GM18499 (cell line): ENCODE data around the gene ZNF514.
"Not testable (repeated sequence)": the region's sequence is repeated elsewhere in the genome, so short reads cannot be mapped to it uniquely, and the experiment has no call there.

Source experiments
- ATAC-seq: cut with Tn5 transposase; IDR thresholded peaks from one replicate; pipeline ENCODE4 v1.9.1; 2021; ENCODE audit warnings: moderate number of reproducible peaks; ENCODE audit not compliant: insufficient read depth, unreplicated experiment

Gene ZNF514

GRCh38 chr2:95143838-95144237, 15.8 kb downstream of the ZNF514 start:
- ATAC-seq, result no peak

GRCh38 chr2:95138702-95139101, 20.9 kb downstream of the ZNF514 start:
- no peak for ATAC-seq

- ATAC-seq, result no peak
Measured at GRCh38 chr2:95122197-95122551, 37.5 kb downstream of the ZNF514 start.

GRCh38 chr2:95121407-95122196, 38.0 kb downstream of the ZNF514 start, which contains the start of gene MRPS5:
Gene MRPS5, minus strand, starts transcription at chr2:95121808. Its CDS starts 17 bp downstream, at chr2:95121791.
- ATAC-seq, result peak; percentile 87

- no peak for ATAC-seq
Measured at GRCh38 chr2:95121093-95121406, 38.6 kb downstream of the ZNF514 start.

- peak; percentile 84 for ATAC-seq
Measured at GRCh38 chr2:95115418-95115817, 44.2 kb downstream of the ZNF514 start.

- ATAC-seq, result no peak
Measured at GRCh38 chr2:95113464-95113863, 46.2 kb downstream of the ZNF514 start.

GRCh38 chr2:95110395-95110794, 49.3 kb downstream of the ZNF514 start:
- ATAC-seq, result no peak

- no peak for ATAC-seq
Measured at GRCh38 chr2:95109260-95109659, 50.4 kb downstream of the ZNF514 start.

- ATAC-seq, result no peak
Measured at GRCh38 chr2:95106081-95106480, 53.6 kb downstream of the ZNF514 start.

- ATAC-seq, result no peak
Measured at GRCh38 chr2:95104606-95105005, 55.0 kb downstream of the ZNF514 start.

GRCh38 chr2:95099910-95100309, 59.7 kb downstream of the ZNF514 start:
- ATAC-seq, result no peak

- not testable (repeated sequence) for ATAC-seq
Measured at GRCh38 chr2:95098273-95098672, 61.4 kb downstream of the ZNF514 start.
